ENCODE measurements around the gene RTL9. TPM values are rescaled to one million over a fixed set of nuclear protein-coding genes. Genes with fewer than 3 reads are reported as not detected.
"Not testable (repeated sequence)": the region's sequence is repeated elsewhere in the genome, so short reads cannot be mapped to it uniquely, and the experiment has no call there.

Gene RTL9
- total RNA-seq, 3 donors from 2014 or later (not counting 1 experiment from before 2014, with no cell fraction given): not detected

GRCh38 chrX:110326712-110327111 is 31.9 kb upstream of the RTL9 start:
- no peaks in the 10 kb centered on the region for H3K36me3 ChIP-seq (ENCODE audit: control insufficient read depth, insufficient read depth, low read length)
- H3K36me3 Mint-ChIP-seq: no peaks in the 10 kb centered on the region
- H3K4me1 Mint-ChIP-seq: no peaks in the 10 kb centered on the region
- ATAC-seq (no peak), DNase-seq (no peak)
- WGBS (ENCODE audit: insufficient coverage): 93% methylated on average over 4 of the region's 4 CpGs
- intact Hi-C loops (cut with micrococcal nuclease): no loop called here
- no peaks in the 10 kb centered on the region for H3K9me3 Mint-ChIP-seq
- TF ChIP-seq CTCF (IDR thresholded peaks at IDR 0.05): no peak
- H3K27me3 ChIP-seq (ENCODE audit: control insufficient read depth, insufficient read depth, low read length): no peaks in the 10 kb centered on the region
- H3K27ac ChIP-seq (ENCODE audit: low read length): no peak overlapping the region
- H3K9me3 ChIP-seq (ENCODE audit: control insufficient read depth, insufficient read depth, low read length): no peaks in the 10 kb centered on the region
- H3K27ac Mint-ChIP-seq: no peak overlapping the region
- peaks cover 8 to 25% of the 10 kb centered on the region in 2 donors for H3K27me3 Mint-ChIP-seq (ENCODE audit: low read depth in 2 of 2)
- no peaks in the 10 kb centered on the region for H3K4me1 ChIP-seq (ENCODE audit: control insufficient read depth, insufficient read depth, low read length)
- H3K4me3 ChIP-seq (ENCODE audit: low read length): no peak overlapping the region
- H3K4me3 Mint-ChIP-seq: no peak overlapping the region

GRCh38 chrX:110327336-110327735 is 31.3 kb upstream of the RTL9 start:
- TF ChIP-seq CTCF (IDR thresholded peaks at IDR 0.05): no peak
- H3K4me3 Mint-ChIP-seq: no peak overlapping the region
- H3K27ac ChIP-seq (ENCODE audit: low read length): no peak overlapping the region
- intact Hi-C loops (cut with micrococcal nuclease): no loop called here
- H3K9me3 ChIP-seq (ENCODE audit: control insufficient read depth, insufficient read depth, low read length): no peaks in the 10 kb centered on the region
- H3K4me1 ChIP-seq (ENCODE audit: control insufficient read depth, insufficient read depth, low read length): no peaks in the 10 kb centered on the region
- no peaks in the 10 kb centered on the region for H3K4me1 Mint-ChIP-seq
- ATAC-seq: no peak
- DNase-seq: no peak
- WGBS (ENCODE audit: insufficient coverage): no CpG with 5 or more reads among the region's 1 CpG
- H3K36me3 ChIP-seq (ENCODE audit: control insufficient read depth, insufficient read depth, low read length): no peaks in the 10 kb centered on the region
- no peak overlapping the region for H3K27ac Mint-ChIP-seq
- no peak overlapping the region for H3K4me3 ChIP-seq (ENCODE audit: low read length)
- H3K27me3 ChIP-seq (ENCODE audit: control insufficient read depth, insufficient read depth, low read length): no peaks in the 10 kb centered on the region
- H3K9me3 Mint-ChIP-seq: no peaks in the 10 kb centered on the region
- H3K27me3 Mint-ChIP-seq (ENCODE audit: low read depth in 2 of 2): peaks cover 8 to 25% of the 10 kb centered on the region in 2 donors
- H3K36me3 Mint-ChIP-seq: no peaks in the 10 kb centered on the region

GRCh38 chrX:110328613-110329012 is 30.0 kb upstream of the RTL9 start:
- H3K9me3 Mint-ChIP-seq; H3K4me1 Mint-ChIP-seq; H3K27ac Mint-ChIP-seq; H3K9me3 ChIP-seq (ENCODE audit: control insufficient read depth, insufficient read depth, low read length); ATAC-seq; H3K36me3 Mint-ChIP-seq; H3K4me3 ChIP-seq (ENCODE audit: low read length); H3K36me3 ChIP-seq (ENCODE audit: control insufficient read depth, insufficient read depth, low read length); DNase-seq; H3K4me3 Mint-ChIP-seq; H3K4me1 ChIP-seq (ENCODE audit: control insufficient read depth, insufficient read depth, low read length); intact Hi-C loops (cut with micrococcal nuclease); H3K27me3 ChIP-seq (ENCODE audit: control insufficient read depth, insufficient read depth, low read length); H3K27ac ChIP-seq (ENCODE audit: low read length): not testable (repeated sequence)
- WGBS (ENCODE audit: insufficient coverage): no CpG with 5 or more reads among the region's 1 CpG
- H3K27me3 Mint-ChIP-seq (ENCODE audit: low read depth in 2 of 2): peaks cover 4 to 17% of the 10 kb centered on the region in 2 donors

GRCh38 chrX:110331444-110332030 is 27.1 kb upstream of the RTL9 start:
- intact Hi-C loops (cut with micrococcal nuclease): no loop called here
- no peaks in the 10 kb centered on the region for H3K27me3 ChIP-seq (ENCODE audit: control insufficient read depth, insufficient read depth, low read length)
- Mint-ChIP-seq H3K27me3 (ENCODE audit: low read depth in 2 of 2) (no peaks in the 10 kb centered on the region), H3K9me3 (no peaks in the 10 kb centered on the region), H3K36me3 (no peaks in the 10 kb centered on the region), H3K27ac (no peak overlapping the region), H3K4me3 (no peak overlapping the region), H3K4me1 (no peaks in the 10 kb centered on the region)
- no peaks in the 10 kb centered on the region for H3K36me3 ChIP-seq (ENCODE audit: control insufficient read depth, insufficient read depth, low read length)
- H3K4me1 ChIP-seq (ENCODE audit: control insufficient read depth, insufficient read depth, low read length): no peaks in the 10 kb centered on the region
- ATAC-seq: no peak
- DNase-seq: no peak
- H3K9me3 ChIP-seq (ENCODE audit: control insufficient read depth, insufficient read depth, low read length): no peaks in the 10 kb centered on the region
- H3K4me3 ChIP-seq (ENCODE audit: low read length): no peak overlapping the region
- WGBS (ENCODE audit: insufficient coverage): 25% methylated on average over 2 of the region's 3 CpGs
- TF ChIP-seq CTCF (IDR thresholded peaks at IDR 0.05): no peak
- no peak overlapping the region for H3K27ac ChIP-seq (ENCODE audit: low read length)

- H3K27ac ChIP-seq (ENCODE audit: low read length); intact Hi-C loops (cut with micrococcal nuclease); H3K4me1 Mint-ChIP-seq; ATAC-seq; H3K27me3 ChIP-seq (ENCODE audit: control insufficient read depth, insufficient read depth, low read length); H3K36me3 ChIP-seq (ENCODE audit: control insufficient read depth, insufficient read depth, low read length); DNase-seq; H3K27me3 Mint-ChIP-seq (ENCODE audit: low read depth in 2 of 2); H3K9me3 Mint-ChIP-seq; H3K27ac Mint-ChIP-seq; H3K4me1 ChIP-seq (ENCODE audit: control insufficient read depth, insufficient read depth, low read length); H3K4me3 ChIP-seq (ENCODE audit: low read length); H3K4me3 Mint-ChIP-seq; H3K9me3 ChIP-seq (ENCODE audit: control insufficient read depth, insufficient read depth, low read length); H3K36me3 Mint-ChIP-seq: not testable (repeated sequence)
- WGBS (ENCODE audit: insufficient coverage): no CpG with 5 or more reads among the region's 1 CpG
Observed at GRCh38 chrX:110333458-110333857, 25.2 kb upstream of the RTL9 start.
